HG03135 (cell line): Measurements from ENCODE around the gene MEX3C.

ENCODE experiments used
- ATAC-seq: cut with Tn5 transposase; IDR thresholded peaks from one replicate; pipeline ENCODE4 v1.9.1; 2021; ENCODE audit warnings: mild to moderate bottlenecking, moderate library complexity; ENCODE audit not compliant: unreplicated experiment

The MEX3C gene

GRCh38 chr18:51192026-51192425 is 5.5 kb downstream of the MEX3C start:
- ATAC-seq, result no peak

- no peak for ATAC-seq
Measured at GRCh38 chr18:51191128-51191717, 6.3 kb downstream of the MEX3C start.

DNA sequence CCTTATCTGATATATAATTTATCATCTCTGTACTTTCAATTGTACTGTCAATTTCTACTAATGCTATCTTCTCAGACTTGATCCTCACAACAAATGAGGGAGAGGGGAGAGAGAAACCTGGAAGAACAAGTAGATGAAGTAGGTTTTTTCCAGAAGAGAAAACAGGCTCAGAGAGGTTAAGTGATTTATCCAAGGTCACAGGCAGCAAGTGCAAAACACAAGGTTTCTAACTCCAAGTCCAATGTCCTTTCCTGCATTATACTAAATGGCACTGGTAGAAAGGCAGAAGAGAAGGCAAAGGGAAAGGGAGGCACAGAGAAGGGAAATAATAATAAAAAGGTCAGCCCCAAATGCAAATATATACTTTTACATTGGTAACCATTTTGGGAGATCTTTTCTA is 7.5 kb downstream of the MEX3C start:
- ATAC-seq, result no peak

DNA sequence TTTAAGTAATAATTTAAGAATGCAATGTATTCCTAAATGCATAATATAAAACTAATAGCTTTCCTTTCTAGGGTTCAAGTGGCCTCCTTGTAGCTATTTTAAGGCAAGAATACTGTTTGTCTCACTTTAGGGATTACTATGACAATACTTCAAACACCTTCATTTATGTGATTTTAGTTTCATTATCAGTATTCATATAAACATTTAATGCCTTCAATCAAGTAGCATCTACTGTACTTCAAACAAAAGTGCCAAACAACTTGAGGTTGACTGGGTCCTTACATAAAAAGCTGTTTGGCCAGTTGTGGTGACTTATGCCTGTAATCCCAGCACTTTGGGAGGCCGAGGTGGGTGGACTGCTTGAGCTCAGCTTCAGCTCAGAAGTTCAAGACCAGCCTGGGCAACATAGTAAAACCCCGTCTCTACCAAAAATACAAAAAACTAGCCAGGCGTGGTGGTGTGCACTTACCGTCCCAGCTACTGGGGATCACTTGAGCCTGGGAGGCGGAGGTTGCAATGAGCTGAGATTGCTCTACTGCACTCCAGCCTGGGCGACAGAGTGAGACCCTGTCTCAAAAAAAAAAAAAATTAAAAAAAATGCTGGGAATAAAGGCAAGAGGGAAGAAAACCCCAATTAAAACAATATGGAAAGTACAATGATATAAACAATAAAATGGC is 9.3 kb downstream of the MEX3C start:
- peak; percentile 63 for ATAC-seq

DNA sequence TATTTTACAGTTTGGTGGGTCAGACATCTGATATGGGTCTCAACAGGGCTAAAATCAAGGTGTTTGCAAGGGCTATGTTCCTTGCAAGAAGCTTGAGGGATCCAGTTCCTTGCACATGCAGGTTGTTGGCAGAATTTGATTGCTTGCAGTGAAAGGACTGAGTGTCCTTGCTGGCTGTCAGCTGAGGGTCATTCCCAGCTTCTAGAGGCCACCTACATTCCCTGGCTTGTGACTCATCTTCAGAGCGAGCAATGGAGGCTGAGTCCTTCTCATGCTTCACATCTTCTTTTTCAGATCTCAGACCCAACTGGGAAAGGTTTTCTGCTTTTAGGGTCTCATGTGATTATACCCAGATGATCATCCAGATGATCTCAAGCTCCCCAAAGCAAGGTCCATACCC is 12.4 kb downstream of the MEX3C start:
- ATAC-seq, result no peak

DNA sequence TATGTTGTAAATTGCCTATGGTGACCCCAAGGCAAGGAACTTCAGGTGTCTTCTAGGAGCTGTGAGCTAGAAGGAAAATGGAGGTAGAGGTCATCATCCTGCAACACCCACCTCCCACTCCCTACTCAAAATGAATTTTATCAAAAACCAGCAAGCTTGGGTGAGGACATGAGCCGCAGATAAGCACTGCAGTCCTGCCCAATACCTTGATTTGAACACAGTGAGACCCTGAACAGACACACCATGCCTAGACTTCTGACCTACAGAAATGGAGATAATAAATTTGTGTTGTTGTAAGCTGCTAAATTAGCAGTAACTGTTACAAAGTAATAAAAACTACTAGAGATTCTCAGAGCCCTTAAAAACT is 13.4 kb downstream of the MEX3C start:
- no peak for ATAC-seq

GRCh38 chr18:51183372-51184090 is 13.9 kb downstream of the MEX3C start:
- ATAC-seq, result no peak

- ATAC-seq, result no peak
Measured at GRCh38 chr18:51182824-51183223, 14.7 kb downstream of the MEX3C start.

DNA sequence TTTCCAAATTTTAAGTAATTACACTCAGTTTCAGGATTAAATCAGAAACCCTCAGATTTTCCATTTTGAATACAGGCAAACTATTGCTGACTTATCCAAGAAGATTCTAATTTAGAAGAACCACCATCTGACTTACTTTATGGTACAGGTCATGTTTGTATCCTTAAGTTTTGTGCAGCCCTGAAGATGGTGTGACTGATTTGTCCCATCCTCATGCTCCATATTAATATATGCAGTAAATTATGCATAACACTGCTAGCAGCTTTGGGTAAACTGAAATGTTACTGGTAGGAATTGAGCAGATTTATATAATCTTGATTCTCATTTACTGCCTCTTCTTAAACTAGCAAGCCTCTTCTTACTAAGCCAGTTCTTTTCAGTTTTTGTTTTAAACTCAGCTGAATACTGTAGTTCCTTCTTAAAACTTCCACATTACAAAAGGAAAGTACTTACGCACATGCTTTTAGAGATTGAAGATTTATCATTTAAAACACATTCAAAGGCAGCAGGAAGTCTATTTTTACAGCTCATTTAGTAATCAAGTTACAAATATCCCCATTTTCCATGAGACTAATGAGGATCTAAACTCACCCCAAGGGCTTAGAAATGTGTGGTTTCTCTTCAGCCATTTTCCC is 25.7 kb downstream of the MEX3C start:
- ATAC-seq, result no peak

- ATAC-seq, result no peak
Measured at GRCh38 chr18:51171223-51171622, 26.3 kb downstream of the MEX3C start.

- ATAC-seq, result no peak
Measured at GRCh38 chr18:51170664-51171063, 26.8 kb downstream of the MEX3C start.

GRCh38 chr18:51169731-51170130 is 27.8 kb downstream of the MEX3C start:
- ATAC-seq, result no peak

GRCh38 chr18:51168960-51169662 is 28.4 kb downstream of the MEX3C start:
- peak; percentile 56 for ATAC-seq

DNA sequence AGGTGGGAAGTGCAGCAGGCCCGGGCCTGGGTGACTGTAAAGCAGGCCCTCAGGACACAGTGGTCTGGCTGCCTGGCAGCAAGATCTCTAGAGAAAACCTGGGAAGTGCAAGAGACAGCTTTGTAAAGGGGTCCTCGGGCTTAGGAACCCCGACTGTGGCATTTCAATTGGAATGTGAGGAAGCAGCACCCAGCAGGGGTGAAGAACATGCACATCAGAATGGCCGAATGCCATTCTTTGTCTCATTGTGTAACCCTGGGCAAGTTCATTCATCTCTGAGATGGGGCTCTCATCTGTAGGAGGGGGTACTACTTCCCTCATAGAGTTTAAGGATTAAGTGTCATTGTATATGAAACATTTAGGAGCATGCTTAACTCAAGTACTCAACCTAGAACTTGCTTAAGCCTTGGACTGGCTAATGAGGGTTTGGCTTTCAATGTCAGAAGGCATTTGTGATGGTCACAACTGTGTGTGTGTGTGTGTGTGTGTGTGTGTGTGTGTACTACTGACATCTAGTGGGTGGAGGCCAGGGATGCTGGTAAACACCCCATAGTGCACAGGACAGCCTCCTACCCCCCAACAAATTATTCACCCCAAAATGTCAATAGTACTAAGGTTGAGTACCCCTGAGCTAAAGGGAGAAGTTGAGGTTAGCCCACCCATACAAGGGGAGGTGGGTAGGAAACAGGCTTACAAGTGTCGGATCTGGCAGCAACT is 29.3 kb downstream of the MEX3C start:
- ATAC-seq, result no peak

DNA sequence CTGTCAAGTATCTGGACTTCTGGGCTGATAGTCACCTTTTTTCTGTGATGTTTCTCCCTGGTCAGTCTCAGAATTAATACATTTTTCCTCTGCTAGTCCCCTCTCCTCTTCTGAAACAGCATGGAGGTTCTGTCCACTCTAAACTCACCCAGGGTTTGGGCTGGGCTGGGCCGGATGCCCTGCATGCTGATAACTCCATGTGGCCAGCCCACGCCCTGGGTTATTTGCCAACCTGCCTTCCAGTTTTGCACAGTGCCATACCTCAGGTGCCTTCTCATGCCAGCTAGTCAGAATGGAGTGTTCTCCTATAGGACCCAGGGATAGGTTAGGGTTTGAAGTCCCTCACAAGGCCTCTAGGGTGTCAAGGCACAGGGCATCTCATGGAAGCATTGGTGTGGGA is 32.2 kb downstream of the MEX3C start:
- no peak for ATAC-seq

GRCh38 chr18:51164761-51165281 is 32.7 kb downstream of the MEX3C start:
- no peak for ATAC-seq

GRCh38 chr18:51164342-51164741 is 33.1 kb downstream of the MEX3C start:
- no peak for ATAC-seq

GRCh38 chr18:51163543-51163942 is 33.9 kb downstream of the MEX3C start:
- no peak for ATAC-seq

- ATAC-seq, result no peak
Measured at GRCh38 chr18:51162617-51163016, 34.9 kb downstream of the MEX3C start.

GRCh38 chr18:51160646-51161045 is 36.8 kb downstream of the MEX3C start:
- no peak for ATAC-seq
